H9 (cell line): ENCODE measurements around the gene MYH7. TPM values are rescaled to one million over a fixed set of nuclear protein-coding genes. Genes with fewer than 3 reads are reported as not detected.
A peak's percentile ranks its signal among the peaks of the same experiment; 100 is the strongest.

Experiments used
- DNase-seq: peaks from one replicate; pipeline ENCODE4 v3.0.0-alpha.2; 2017
- H2AFZ ChIP-seq: one replicate; pipeline ENCODE4 v1.6.1; 2013; ENCODE audit warnings: mild to moderate bottlenecking, low read length, control low read depth, moderate library complexity
- H2AK5ac ChIP-seq: 2 replicates; pipeline ENCODE4 v1.6.1; 2013; ENCODE audit warnings: low read length, control low read depth, mixed read lengths; ENCODE audit not compliant: insufficient read length
- H2BK120ac ChIP-seq: one replicate; pipeline ENCODE4 v1.6.1; 2013; ENCODE audit warnings: low read depth, mild to moderate bottlenecking, low read length, control low read depth, inconsistent platforms; ENCODE audit not compliant: poor library complexity, severe bottlenecking
- H2BK12ac ChIP-seq: 2 replicates; pipeline ENCODE4 v1.6.1; 2013; ENCODE audit warnings: low read length, control low read depth, mixed read lengths, low read depth; ENCODE audit not compliant: insufficient read length
- H2BK15ac ChIP-seq: 2 replicates; pipeline ENCODE4 v1.6.1; 2013; ENCODE audit warnings: low read depth, low read length, control low read depth
- H2BK20ac ChIP-seq: one replicate; pipeline ENCODE4 v1.6.1; 2013; ENCODE audit warnings: low read depth, mild to moderate bottlenecking, low read length, control low read depth, inconsistent platforms; ENCODE audit not compliant: poor library complexity, severe bottlenecking
- H2BK5ac ChIP-seq: 2 replicates; pipeline ENCODE4 v1.6.1; 2013; ENCODE audit warnings: low read length, control low read depth, mixed read lengths; ENCODE audit not compliant: insufficient read length
- H3K14ac ChIP-seq: 2 replicates; pipeline ENCODE4 v1.6.1; 2013; ENCODE audit warnings: low read length, control low read depth; ENCODE audit not compliant: insufficient read depth
- H3K18ac ChIP-seq: 2 replicates; pipeline ENCODE4 v1.6.1; 2013; ENCODE audit warnings: low read depth, mild to moderate bottlenecking, mixed read lengths, low read length, control low read depth; ENCODE audit not compliant: insufficient read length
- H3K23ac ChIP-seq: 2 replicates; pipeline ENCODE4 v1.6.1; 2013; ENCODE audit warnings: low read length, control low read depth, mixed read lengths, low read depth; ENCODE audit not compliant: insufficient read length
- H3K23me2 ChIP-seq: 2 replicates; pipeline ENCODE4 v1.6.1; 2013; ENCODE audit warnings: low read depth, mild to moderate bottlenecking, mixed read lengths, low read length, control low read depth; ENCODE audit not compliant: insufficient read length, poor library complexity, severe bottlenecking
- H3K27ac ChIP-seq: 2 replicates; pipeline ENCODE4 v1.5.1; 2013; ENCODE audit warnings: low read length, control low read depth, mixed read lengths, low read depth; ENCODE audit not compliant: insufficient read length
- H3K27me3 ChIP-seq: 2 replicates; pipeline ENCODE4 v1.6.1; 2013; ENCODE audit warnings: low read length, control low read depth, inconsistent platforms; ENCODE audit not compliant: insufficient read depth
- H3K4ac ChIP-seq: 2 replicates; pipeline ENCODE4 v1.6.1; 2013; ENCODE audit warnings: low read depth, mild to moderate bottlenecking, control low read depth, inconsistent platforms, low read length, moderate library complexity
- H3K4me1 ChIP-seq: 2 replicates; pipeline ENCODE4 v1.6.1; 2013; ENCODE audit warnings: low read length, control low read depth, inconsistent platforms; ENCODE audit not compliant: insufficient read depth
- H3K4me2 ChIP-seq: 2 replicates; pipeline ENCODE4 v1.6.1; 2013; ENCODE audit warnings: low read length, control low read depth, mixed read lengths; ENCODE audit not compliant: insufficient read length, insufficient read depth
- H3K56ac ChIP-seq: 2 replicates; pipeline ENCODE4 v1.6.1; 2013; ENCODE audit warnings: low read depth, mild to moderate bottlenecking, mixed read lengths, low read length, control low read depth; ENCODE audit not compliant: insufficient read length
- H3K79me1 ChIP-seq: 2 replicates; pipeline ENCODE4 v1.6.1; 2013; ENCODE audit warnings: low read depth, mild to moderate bottlenecking, moderate library complexity, low read length, control low read depth, inconsistent platforms; ENCODE audit not compliant: insufficient read depth, poor library complexity, severe bottlenecking
- H3K79me2 ChIP-seq: 2 replicates; pipeline ENCODE4 v1.6.1; 2013; ENCODE audit warnings: low read length, control low read depth, inconsistent platforms; ENCODE audit not compliant: insufficient read depth
- H3K9ac ChIP-seq: 2 replicates; pipeline ENCODE4 v1.6.1; 2013; ENCODE audit warnings: low read length, control low read depth, mixed read lengths; ENCODE audit not compliant: insufficient read length; ENCODE audit errors: extremely low read depth
- H3K9me3 ChIP-seq: one replicate; pipeline ENCODE4 v1.6.1; 2013; ENCODE audit warnings: low read depth, low read length, inconsistent platforms; ENCODE audit not compliant: control insufficient read depth
- H3T11ph ChIP-seq: one replicate; pipeline ENCODE4 v1.6.1; 2013; ENCODE audit warnings: mild to moderate bottlenecking, low read length, control low read depth, inconsistent platforms
- H4K20me1 ChIP-seq: one replicate; pipeline ENCODE4 v1.6.1; 2013; ENCODE audit not compliant: control insufficient read depth, insufficient read length, insufficient read depth
- H4K5ac ChIP-seq: 2 replicates; pipeline ENCODE4 v1.6.1; 2013; ENCODE audit warnings: low read depth, mild to moderate bottlenecking, mixed read lengths, low read length, control low read depth; ENCODE audit not compliant: insufficient read length
- H4K8ac ChIP-seq: replicated peaks from 2 replicates; pipeline ENCODE4 v1.6.1; 2013; ENCODE audit warnings: low read length, control low read depth, mixed read lengths, low read depth; ENCODE audit not compliant: insufficient read length
- H4K91ac ChIP-seq: 2 replicates; pipeline ENCODE4 v1.6.1; 2013; ENCODE audit warnings: low read depth, mild to moderate bottlenecking, moderate library complexity, mixed read lengths, low read length, control low read depth; ENCODE audit not compliant: insufficient read length
- H3K27ac Mint-ChIP-seq, 3 experiments: 2 replicates in 2 of 3; 3 replicates in 1 of 3; pipeline ENCODE4 v1.8.0; 2020 to 2021; ENCODE audit warnings: mixed read lengths in 3 of 3, mild to moderate bottlenecking in 1 of 3, moderate library complexity in 1 of 3
- H3K27me3 Mint-ChIP-seq: 2 replicates; pipeline ENCODE4 v1.8.0; 2021; ENCODE audit warnings: low read depth, mild to moderate bottlenecking, moderate library complexity, mixed read lengths
- H3K36me3 Mint-ChIP-seq, 3 experiments: 2 replicates in 2 of 3; 3 replicates in 1 of 3; pipeline ENCODE4 v1.8.0; 2020 to 2021; ENCODE audit warnings: low read depth in 3 of 3, mixed read lengths in 3 of 3; ENCODE audit not compliant: insufficient read depth in 1 of 3
- H3K4me1 Mint-ChIP-seq, 2 experiments: 2 replicates each; pipeline ENCODE4 v1.8.0; 2020; ENCODE audit warnings: mixed read lengths in 2 of 2
- H3K4me3 Mint-ChIP-seq, 2 experiments: 2 replicates in 1 of 2; 3 replicates in 1 of 2; pipeline ENCODE4 v1.8.0; 2020 to 2021; ENCODE audit warnings: mild to moderate bottlenecking in 2 of 2, mixed read lengths in 2 of 2, moderate library complexity in 1 of 2
- H3K9me3 Mint-ChIP-seq, 2 experiments: 2 replicates in 1 of 2; 3 replicates in 1 of 2; pipeline ENCODE4 v1.8.0; 2020; ENCODE audit warnings: mild to moderate bottlenecking in 2 of 2, mixed read lengths in 2 of 2, moderate library complexity in 1 of 2
- WGBS: extraction: QIAGEN DNeasy Blood & Tissue Kit; methylation state at CpG from one replicate; pipeline ENCODE4 v1.1.7; 2013; ENCODE audit warnings: missing lambda C conversion rate, low lambda C conversion rate, mixed read lengths; ENCODE audit not compliant: insufficient read length; ENCODE audit errors: extremely low coverage; 5-methylcytosine and 5-hydroxymethylcytosine counted together
- total RNA-seq: library from RNA; stranded (reverse); gene quantifications from 2 replicates; pipeline ENCODE4 v1.2.1, GENCODE V29; 2021
- TF ChIP-seq, protein P1 (sequence below): fragments of 200-600 bp; sonication (generic); conservative IDR thresholded peaks from 3 replicates; pipeline ENCODE4 v1.8.0; 2021; ENCODE audit warnings: antibody characterized with exemption, mild to moderate bottlenecking

MYH7 gene
- total RNA-seq, 1 experiment from 2014 or later, result not detected

GRCh38 chr14:23438101-23438971, 2.9 kb upstream of the MYH7 start:
- peak overlapping the region; percentile 52 for H2AFZ ChIP-seq
- H2BK15ac ChIP-seq, result no peak overlapping the region
- H4K8ac ChIP-seq, result no peak overlapping the region
- no peaks in the 10 kb centered on the region for H3K79me2 ChIP-seq
- no peak overlapping the region for H3T11ph ChIP-seq
- H3K4ac ChIP-seq, result no peak overlapping the region
- H3K4me1 ChIP-seq, result no peaks in the 10 kb centered on the region
- H2BK5ac ChIP-seq, result no peak overlapping the region
- WGBS, result no CpG with 5 or more reads among the region's 15 CpGs
- H3K14ac ChIP-seq, result peak overlapping the region; percentile 70
- no peak overlapping the region for H2BK120ac ChIP-seq
- no peak overlapping the region for H3K9ac ChIP-seq
- H3K4me1 Mint-ChIP-seq, result peaks cover 40 to 49% of the 10 kb centered on the region in 2 experiments
- H3K79me1 ChIP-seq, result no peaks in the 10 kb centered on the region
- H3K18ac ChIP-seq, result peak overlapping the region; percentile 56
- H3K27ac Mint-ChIP-seq, result peak overlapping the region in 2 of 3 experiments; percentile 22 to 72; a peak in 2 of 7 replicates
- peak; percentile 27 for DNase-seq
- TF ChIP-seq, protein P1, sequence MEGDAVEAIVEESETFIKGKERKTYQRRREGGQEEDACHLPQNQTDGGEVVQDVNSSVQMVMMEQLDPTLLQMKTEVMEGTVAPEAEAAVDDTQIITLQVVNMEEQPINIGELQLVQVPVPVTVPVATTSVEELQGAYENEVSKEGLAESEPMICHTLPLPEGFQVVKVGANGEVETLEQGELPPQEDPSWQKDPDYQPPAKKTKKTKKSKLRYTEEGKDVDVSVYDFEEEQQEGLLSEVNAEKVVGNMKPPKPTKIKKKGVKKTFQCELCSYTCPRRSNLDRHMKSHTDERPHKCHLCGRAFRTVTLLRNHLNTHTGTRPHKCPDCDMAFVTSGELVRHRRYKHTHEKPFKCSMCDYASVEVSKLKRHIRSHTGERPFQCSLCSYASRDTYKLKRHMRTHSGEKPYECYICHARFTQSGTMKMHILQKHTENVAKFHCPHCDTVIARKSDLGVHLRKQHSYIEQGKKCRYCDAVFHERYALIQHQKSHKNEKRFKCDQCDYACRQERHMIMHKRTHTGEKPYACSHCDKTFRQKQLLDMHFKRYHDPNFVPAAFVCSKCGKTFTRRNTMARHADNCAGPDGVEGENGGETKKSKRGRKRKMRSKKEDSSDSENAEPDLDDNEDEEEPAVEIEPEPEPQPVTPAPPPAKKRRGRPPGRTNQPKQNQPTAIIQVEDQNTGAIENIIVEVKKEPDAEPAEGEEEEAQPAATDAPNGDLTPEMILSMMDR, result no peak
- no peak overlapping the region for H3K23ac ChIP-seq
- H3K27me3 Mint-ChIP-seq, result peaks cover 51% of the 10 kb centered on the region
- no peaks in the 10 kb centered on the region for H3K23me2 ChIP-seq
- no peak overlapping the region for H2BK20ac ChIP-seq
- no peaks in the 10 kb centered on the region; a peak in 1 of 5 replicates for H3K9me3 Mint-ChIP-seq
- H3K4me3 Mint-ChIP-seq, result no peak overlapping the region
- no peak overlapping the region for H2BK12ac ChIP-seq
- H4K5ac ChIP-seq, result no peak overlapping the region
- no peak overlapping the region for H2AK5ac ChIP-seq
- H3K9me3 ChIP-seq, result no peaks in the 10 kb centered on the region
- no peak overlapping the region for H3K4me2 ChIP-seq
- no peaks in the 10 kb centered on the region; the same call in 1 of the 2 replicates for H3K27me3 ChIP-seq
- H4K20me1 ChIP-seq, result no peaks in the 10 kb centered on the region
- no peak overlapping the region for H4K91ac ChIP-seq
- H3K36me3 Mint-ChIP-seq, result no peaks in the 10 kb centered on the region
- no peak overlapping the region for H3K27ac ChIP-seq
- no peak overlapping the region for H3K56ac ChIP-seq
